ENCODE results near the gene SLC12A4.

DNA sequence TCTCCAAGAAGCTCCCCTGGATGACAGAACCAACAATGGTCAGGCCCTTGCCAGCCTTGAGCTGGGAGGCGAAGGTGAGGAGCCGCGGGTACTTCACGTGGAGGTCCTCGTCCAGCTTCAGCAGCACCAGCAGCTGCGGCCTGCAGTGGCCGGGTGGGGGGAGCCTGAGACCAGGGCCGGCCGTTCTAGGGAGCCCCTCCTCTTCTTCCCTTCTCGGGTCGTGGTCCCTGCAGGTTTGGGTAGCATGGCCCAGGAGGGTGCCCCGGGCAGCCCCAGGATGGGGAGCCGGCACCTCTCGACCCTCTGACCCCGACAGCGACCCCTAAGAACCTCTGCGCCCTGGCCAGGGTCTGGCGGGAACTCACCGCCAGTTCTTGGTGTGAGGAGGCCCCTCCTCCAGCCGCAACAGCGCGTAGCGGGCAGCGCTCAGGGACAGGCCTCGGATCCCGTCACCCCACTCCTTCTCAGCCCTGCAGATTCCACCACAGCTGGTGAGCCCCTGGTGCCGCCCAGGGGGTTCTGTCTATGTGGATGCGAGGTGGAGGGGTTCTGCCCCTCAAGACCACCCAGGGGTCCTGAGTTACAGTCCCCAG, 21.4 kb downstream of the SLC12A4 start:
- TF ChIP-seq CTCF (conservative IDR thresholded peaks at IDR 0.05; ENCODE audit: low read depth, low read length) (no peak), EZH2 (IDR thresholded peaks at IDR 0.05; ENCODE audit: borderline replicate concordance, low read depth, low read length, poor library complexity, severe bottlenecking) (no peak)
